A673 (cell line): ENCODE data around the gene SHROOM3. TPM values are rescaled to one million over a fixed set of nuclear protein-coding genes. Genes with fewer than 3 reads are reported as not detected.

ENCODE experiments used
- BruUV-seq: library from RNA; stranded (reverse); fragments of 400-500 nt; replicated peaks from 2 replicates; lab custom pipeline; 2021; lab: Mats Ljungman, UMichigan
- CTCF ChIA-PET: fragments of 300-600 bp; sonication (Branson Sonifier 250); formaldehyde crosslinking; loops from one replicate; lab custom pipeline; 2022; ENCODE audit warnings: antibody characterized with exemption; lab: Charles Lee
- POLR2A ChIA-PET: fragments of 300-600 bp; sonication (Branson Sonifier 250); formaldehyde crosslinking; loops from one replicate; lab custom pipeline; 2022; ENCODE audit warnings: antibody characterized with exemption; ENCODE audit not compliant: low non-redundant PET; lab: Charles Lee
- DNase-seq: peaks from one replicate; pipeline ENCODE4 v3.0.0-alpha.2; 2015; ENCODE audit warnings: low spot score
- H3K27ac ChIP-seq: fragments of 200-600 bp; sonication (generic); 2 replicates; pipeline ENCODE4 v1.5.1; 2016; ENCODE audit warnings: mixed run types, low read depth, mild to moderate bottlenecking, mixed read lengths, antibody characterized with exemption, low read length; ENCODE audit not compliant: poor library complexity, severe bottlenecking
- H3K27me3 ChIP-seq: fragments of 200-600 bp; sonication (generic); replicated peaks from 2 replicates; pipeline ENCODE4 v1.6.1; 2017; ENCODE audit warnings: mixed run types, low read depth, mild to moderate bottlenecking, mixed read lengths, antibody characterized with exemption, low read length; ENCODE audit not compliant: insufficient read depth, poor library complexity
- H3K36me3 ChIP-seq: fragments of 200-600 bp; sonication (generic); 2 replicates; pipeline ENCODE4 v1.6.1; 2016; ENCODE audit warnings: mixed run types, mild to moderate bottlenecking, mixed read lengths, antibody characterized with exemption, low read length; ENCODE audit not compliant: insufficient read depth, poor library complexity, severe bottlenecking
- H3K4me1 ChIP-seq: fragments of 200-600 bp; sonication (generic); 2 replicates; pipeline ENCODE4 v1.6.1; 2017; ENCODE audit warnings: mixed run types, mild to moderate bottlenecking, mixed read lengths, antibody characterized with exemption, low read length; ENCODE audit not compliant: insufficient read depth, poor library complexity, severe bottlenecking
- H3K4me3 ChIP-seq: fragments of 200-600 bp; sonication (generic); 2 replicates; pipeline ENCODE4 v1.5.1; 2016; ENCODE audit warnings: low read depth, mixed run types, mild to moderate bottlenecking, mixed read lengths, low read length; ENCODE audit not compliant: poor library complexity, severe bottlenecking
- H3K9me3 ChIP-seq: fragments of 200-600 bp; sonication (generic); 2 replicates; pipeline ENCODE4 v1.6.1; 2016; ENCODE audit warnings: mixed run types, low read depth, mild to moderate bottlenecking, mixed read lengths, antibody characterized with exemption, low read length; ENCODE audit not compliant: poor library complexity, severe bottlenecking
- CTCF ChIP-seq: fragments of 300-800, 200-600 bp; sonication (generic); conservative IDR thresholded peaks from 2 replicates; pipeline ENCODE4 v1.5.1; 2017; ENCODE audit warnings: low read depth, mild to moderate bottlenecking, antibody characterized with exemption, low read length, moderate library complexity, mixed read lengths
- EZH2 ChIP-seq: fragments of 200-600 bp; sonication (generic); IDR thresholded peaks from 2 replicates; pipeline ENCODE4 v1.6.1; 2017; ENCODE audit warnings: borderline replicate concordance, low read depth, mild to moderate bottlenecking, mixed read lengths, antibody characterized with exemption, low read length; ENCODE audit not compliant: poor library complexity, severe bottlenecking
- intact Hi-C: fragments of 100-400 bp; cut with micrococcal nuclease; formaldehyde crosslinking; loops from one replicate; pipeline ENCODE4 v1.10.0; 2022; ENCODE audit not compliant: unreplicated experiment
- total RNA-seq: library from RNA; stranded (reverse); gene quantifications from 2 replicates; pipeline ENCODE4 v1.2.3, GENCODE V29; 2021

Gene SHROOM3
- total RNA-seq, 1 experiment from 2014 or later = 9.3 TPM

DNA sequence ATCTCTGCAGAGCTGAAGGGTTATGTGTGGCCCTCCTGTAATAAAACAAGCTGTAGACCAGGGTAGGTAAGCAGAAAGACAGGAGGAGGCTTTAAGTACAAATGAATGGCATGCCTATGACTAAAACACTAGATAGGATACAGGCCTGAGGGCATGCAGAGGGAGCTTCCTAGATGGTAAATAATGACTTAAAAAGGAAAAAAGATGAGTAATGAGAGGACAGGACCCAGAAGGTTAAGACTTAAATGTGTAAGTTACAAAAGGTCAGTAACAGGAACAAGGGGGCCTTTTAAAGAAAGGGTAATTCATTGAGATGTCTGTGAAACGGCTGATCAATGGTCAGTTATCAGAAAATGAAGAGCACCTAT, 268.1 kb downstream of the SHROOM3 start:
- TF ChIP-seq EZH2 (no peak), CTCF (no peak)
- BruUV-seq = no TSS peak
- Histone ChIP-seq H3K9me3 (no peaks in the 10 kb centered on the region), H3K27me3 (no peaks in the 10 kb centered on the region), H3K4me3 (no peak overlapping the region), H3K4me1 (peaks cover 12% of the 10 kb centered on the region), H3K27ac (no peak overlapping the region), H3K36me3 (no peaks in the 10 kb centered on the region)
- intact Hi-C loops = no loop called here
- POLR2A ChIA-PET = no interaction called here
- CTCF ChIA-PET = interaction anchor here (0.5 kb wide), 1 partner anchor 31 kb away, joined by 10 read pairs; no protein-coding TSS in a partner anchor
- no peak for DNase-seq

DNA sequence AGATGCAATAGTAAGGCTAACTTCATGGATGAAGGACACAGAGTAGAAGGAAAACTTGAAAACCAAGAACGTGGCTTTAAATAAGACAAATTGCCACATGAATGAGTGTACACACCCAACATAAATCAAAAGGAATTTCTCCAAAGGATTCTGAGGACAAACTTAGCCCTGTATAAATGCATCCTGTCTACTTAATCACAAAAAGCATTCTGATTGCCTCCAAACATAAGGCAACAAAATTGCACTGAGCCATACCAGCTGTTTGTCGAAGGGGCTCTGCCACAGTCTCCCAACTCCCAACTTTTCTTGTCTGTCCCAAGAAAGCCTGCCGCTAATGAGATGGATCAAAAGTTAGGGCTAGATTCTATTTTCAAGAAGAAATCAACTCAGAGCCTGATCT, 268.6 kb downstream of the SHROOM3 start:
- Histone ChIP-seq H3K4me3 (no peak overlapping the region), H3K9me3 (no peaks in the 10 kb centered on the region), H3K4me1 (peaks cover 12% of the 10 kb centered on the region), H3K27me3 (no peaks in the 10 kb centered on the region), H3K36me3 (no peaks in the 10 kb centered on the region), H3K27ac (peak overlapping the region; percentile 30)
- intact Hi-C loops = no loop called here
- ChIA-PET POLR2A (no interaction called here), CTCF (no interaction called here)
- no TSS peak for BruUV-seq
- TF ChIP-seq EZH2 = no peak
- DNase-seq = no peak

DNA sequence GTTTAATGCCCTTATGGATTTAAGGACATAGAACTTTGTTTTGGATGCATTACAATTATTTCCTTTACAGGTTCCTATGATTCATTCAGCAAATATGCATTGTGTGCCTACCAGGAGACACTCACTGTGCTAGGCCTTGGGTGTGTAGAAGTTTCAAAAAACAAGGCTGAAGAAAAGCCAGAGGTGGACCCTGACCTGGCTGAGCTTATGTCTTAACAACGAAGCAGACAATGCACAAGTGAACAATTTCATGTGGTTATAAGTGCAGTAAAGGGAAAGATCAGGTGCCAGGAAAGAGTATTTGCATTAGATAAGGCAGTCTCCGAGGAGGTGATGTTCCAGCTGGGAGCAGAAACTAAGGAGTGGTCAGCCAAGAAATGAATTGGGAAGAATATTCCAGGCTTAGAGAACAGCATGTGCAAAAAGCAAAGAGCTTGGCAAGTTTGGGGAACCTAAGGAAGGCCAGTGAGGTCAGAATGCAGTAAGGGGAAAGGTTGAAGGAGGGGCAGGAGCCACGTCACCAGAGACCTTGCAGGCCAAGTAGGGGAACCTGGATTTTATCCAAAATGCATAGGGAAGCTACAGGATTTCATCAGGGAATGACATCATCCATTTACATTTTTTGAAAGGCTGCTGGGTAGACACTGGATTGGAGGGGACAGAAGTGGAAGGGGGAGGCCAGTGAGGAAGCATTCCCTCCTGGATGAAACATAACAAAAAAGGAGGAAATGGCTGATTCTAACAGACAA, 269.3 kb downstream of the SHROOM3 start:
- POLR2A ChIA-PET = no interaction called here
- Histone ChIP-seq H3K4me3 (no peak overlapping the region), H3K36me3 (no peaks in the 10 kb centered on the region), H3K27me3 (no peaks in the 10 kb centered on the region), H3K9me3 (no peaks in the 10 kb centered on the region), H3K4me1 (peaks cover 12% of the 10 kb centered on the region), H3K27ac (peak overlapping the region; percentile 30)
- intact Hi-C loops = no loop called here
- CTCF ChIA-PET = no interaction called here
- peak; percentile 24 for DNase-seq
- TF ChIP-seq CTCF (no peak), EZH2 (no peak)
- no TSS peak for BruUV-seq

DNA sequence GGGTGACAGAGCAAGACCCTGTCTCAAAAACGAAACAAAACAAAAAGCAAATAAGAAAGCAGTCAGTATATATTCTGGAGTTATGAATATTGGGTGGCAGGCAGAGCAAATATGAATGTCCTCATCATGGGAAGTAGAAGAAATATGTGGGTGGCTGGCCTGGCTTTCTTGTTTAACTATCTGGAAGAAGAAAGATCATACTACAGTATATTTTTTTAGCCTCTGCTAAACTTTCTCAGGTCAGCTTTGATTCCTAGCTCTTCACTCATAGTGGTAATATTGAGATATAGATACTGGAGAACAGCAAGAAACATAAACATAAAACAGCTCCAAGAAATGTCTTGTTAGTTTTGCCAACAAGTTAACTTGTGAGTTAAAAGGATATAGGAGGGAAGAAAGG, 270.4 kb downstream of the SHROOM3 start:
- Histone ChIP-seq H3K27me3 (no peaks in the 10 kb centered on the region), H3K4me1 (peaks cover 12% of the 10 kb centered on the region), H3K4me3 (no peak overlapping the region), H3K27ac (no peak overlapping the region), H3K9me3 (no peaks in the 10 kb centered on the region), H3K36me3 (peaks cover 1% of the 10 kb centered on the region)
- intact Hi-C loops = no loop called here
- CTCF ChIA-PET = no interaction called here
- TF ChIP-seq CTCF (no peak), EZH2 (no peak)
- BruUV-seq = no TSS peak
- no peak for DNase-seq
- POLR2A ChIA-PET = no interaction called here
